Osteocyte (in vitro differentiated cells): ENCODE results near the gene ZC3H12D. TPM values are rescaled to one million over a fixed set of nuclear protein-coding genes. Genes with fewer than 3 reads are reported as not detected.

Source experiments
- DNase-seq: peaks from one replicate; pipeline ENCODE4 v3.0.0; 2021; ENCODE audit warnings: mixed read lengths; ENCODE audit not compliant: unreplicated experiment; ENCODE audit errors: extremely low spot score
- H3K27ac Mint-ChIP-seq: one replicate; pipeline ENCODE4 v1.8.0; 2021; ENCODE audit warnings: mild to moderate bottlenecking, mixed read lengths; ENCODE audit not compliant: unreplicated experiment
- H3K27me3 Mint-ChIP-seq: one replicate; pipeline ENCODE4 v1.8.0; 2021; ENCODE audit warnings: mixed read lengths; ENCODE audit not compliant: unreplicated experiment
- H3K36me3 Mint-ChIP-seq: one replicate; pipeline ENCODE4 v1.8.0; 2021; ENCODE audit warnings: mixed read lengths; ENCODE audit not compliant: unreplicated experiment
- H3K4me1 Mint-ChIP-seq: one replicate; pipeline ENCODE4 v1.8.0; 2021; ENCODE audit warnings: mixed read lengths; ENCODE audit not compliant: unreplicated experiment
- H3K4me3 Mint-ChIP-seq: one replicate; pipeline ENCODE4 v1.8.0; 2021; ENCODE audit warnings: mild to moderate bottlenecking, moderate library complexity, mixed read lengths; ENCODE audit not compliant: unreplicated experiment
- H3K9me3 Mint-ChIP-seq: one replicate; pipeline ENCODE4 v1.8.0; 2021; ENCODE audit warnings: mixed read lengths; ENCODE audit not compliant: unreplicated experiment
- CTCF ChIP-seq: fragments of 200-600 bp; sonication (generic); IDR thresholded peaks from 2 replicates; pipeline ENCODE4 v1.5.0; 2021; ENCODE audit warnings: antibody characterized with exemption, mild to moderate bottlenecking, moderate library complexity
- total RNA-seq: library from RNA; stranded (reverse); gene quantifications from 2 replicates; pipeline ENCODE4 v1.2.1, GENCODE V29; 2021

ZC3H12D gene
- total RNA-seq, 1 donor from 2014 or later: not detected

DNA sequence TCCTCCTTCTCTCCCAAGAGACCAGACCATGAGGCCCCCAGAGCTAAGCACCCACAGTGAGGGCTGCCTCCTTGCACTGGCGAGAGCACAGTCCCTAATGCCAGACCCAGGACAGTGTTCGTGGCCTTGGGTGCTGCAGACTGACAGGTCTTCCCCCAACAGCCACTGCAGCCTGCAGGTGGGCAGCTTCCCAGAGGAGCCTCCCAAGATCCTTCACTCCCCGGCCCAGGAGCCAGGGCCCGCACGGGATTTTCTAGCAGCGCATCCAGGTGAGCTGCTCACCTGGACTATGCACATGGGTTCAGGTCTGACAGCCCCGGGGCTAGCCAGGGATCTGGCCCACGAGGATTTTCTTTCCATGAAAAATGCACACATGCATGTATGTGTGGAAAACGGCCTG, 43.1 kb downstream of the ZC3H12D start:
- H3K36me3 Mint-ChIP-seq: no peaks in the 10 kb centered on the region
- no peaks in the 10 kb centered on the region for H3K9me3 Mint-ChIP-seq
- peaks cover 7% of the 10 kb centered on the region for H3K4me1 Mint-ChIP-seq
- no peaks in the 10 kb centered on the region for H3K27me3 Mint-ChIP-seq
- no peak overlapping the region for H3K4me3 Mint-ChIP-seq
- no peak for TF ChIP-seq CTCF
- no peak overlapping the region for H3K27ac Mint-ChIP-seq
- DNase-seq: no peak

DNA sequence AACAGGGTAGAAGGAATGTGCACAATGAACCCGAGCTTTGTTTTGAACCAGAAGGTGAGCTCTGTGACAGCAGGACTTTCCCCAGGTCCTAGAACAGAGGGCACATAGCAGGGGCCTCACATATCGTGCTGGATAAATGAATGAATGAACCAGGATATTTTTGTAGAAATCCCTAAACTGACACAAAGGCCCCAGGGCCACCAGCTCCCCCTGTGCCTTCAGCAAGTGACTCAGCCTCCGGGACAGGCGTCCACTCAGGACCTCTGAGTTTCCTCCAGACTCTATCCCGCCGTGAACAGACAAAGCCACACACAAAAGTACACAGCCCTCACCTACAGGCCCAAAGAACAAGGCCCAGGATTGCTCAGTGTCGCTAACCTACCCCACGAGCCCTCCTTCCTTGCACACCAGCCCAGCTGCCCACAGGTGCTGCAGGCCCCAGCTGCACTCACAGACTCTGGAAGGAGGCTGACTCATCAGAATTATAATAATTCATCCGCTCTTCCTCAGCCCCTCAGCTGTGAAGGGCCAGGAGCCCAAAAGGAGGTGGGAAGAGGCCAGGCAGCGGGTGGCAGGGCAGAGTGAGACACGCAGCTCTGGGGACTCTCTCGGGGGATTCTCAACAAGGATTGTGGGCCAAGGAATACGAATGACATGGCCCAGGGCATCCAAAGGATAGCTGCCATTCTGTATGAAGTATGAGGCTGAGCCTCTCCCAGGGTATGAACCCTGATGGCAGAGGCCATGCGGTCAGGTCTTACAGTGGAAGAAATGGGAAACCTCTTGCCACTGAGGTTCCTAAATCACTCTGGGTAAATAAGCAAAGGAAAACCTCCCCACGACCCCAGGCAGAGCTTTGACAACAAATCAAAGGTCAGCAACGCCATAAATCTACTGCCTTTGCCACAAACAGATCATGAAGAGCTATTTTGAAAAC, 43.8 kb downstream of the ZC3H12D start:
- H3K4me3 Mint-ChIP-seq: no peak overlapping the region
- no peaks in the 10 kb centered on the region for H3K36me3 Mint-ChIP-seq
- DNase-seq: no peak
- TF ChIP-seq CTCF: no peak
- no peak overlapping the region for H3K27ac Mint-ChIP-seq
- H3K27me3 Mint-ChIP-seq: no peaks in the 10 kb centered on the region
- H3K9me3 Mint-ChIP-seq: no peaks in the 10 kb centered on the region
- peaks cover 7% of the 10 kb centered on the region for H3K4me1 Mint-ChIP-seq

GRCh38 chr6:149439626-149440025, 45.2 kb downstream of the ZC3H12D start:
- TF ChIP-seq CTCF: no peak
- no peaks in the 10 kb centered on the region for H3K27me3 Mint-ChIP-seq
- H3K36me3 Mint-ChIP-seq: no peaks in the 10 kb centered on the region
- no peaks in the 10 kb centered on the region for H3K9me3 Mint-ChIP-seq
- peaks cover 7% of the 10 kb centered on the region for H3K4me1 Mint-ChIP-seq
- no peak for DNase-seq
- no peak overlapping the region for H3K4me3 Mint-ChIP-seq
- no peak overlapping the region for H3K27ac Mint-ChIP-seq

- H3K27ac Mint-ChIP-seq: no peak overlapping the region
- no peak for DNase-seq
- no peaks in the 10 kb centered on the region for H3K36me3 Mint-ChIP-seq
- H3K27me3 Mint-ChIP-seq: no peaks in the 10 kb centered on the region
- no peaks in the 10 kb centered on the region for H3K9me3 Mint-ChIP-seq
- peaks cover 7% of the 10 kb centered on the region for H3K4me1 Mint-ChIP-seq
- no peak for TF ChIP-seq CTCF
- H3K4me3 Mint-ChIP-seq: no peak overlapping the region
These were observed 46.0 kb downstream of the ZC3H12D start for GRCh38 chr6:149438855-149439254.

DNA sequence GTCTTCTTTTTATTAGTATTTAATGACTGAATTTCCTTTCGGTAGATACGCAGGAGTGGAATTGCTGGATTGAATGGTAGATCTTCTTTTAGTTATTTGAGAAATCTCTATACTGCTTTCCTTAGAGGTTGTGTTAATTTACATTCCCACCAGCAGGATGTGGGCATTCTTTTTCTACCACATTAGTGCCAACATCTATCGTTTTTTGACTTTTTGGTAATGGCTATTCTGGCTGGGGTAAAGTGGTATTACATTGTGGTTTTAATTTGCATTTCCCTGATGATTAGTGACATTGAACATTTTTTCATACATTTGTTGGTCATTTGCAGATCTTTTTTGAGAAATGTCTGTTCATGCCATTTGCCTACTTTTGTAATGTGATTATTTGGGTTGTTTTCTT, 47.6 kb downstream of the ZC3H12D start:
- H3K9me3 Mint-ChIP-seq: no peaks in the 10 kb centered on the region
- H3K36me3 Mint-ChIP-seq: no peaks in the 10 kb centered on the region
- H3K27ac Mint-ChIP-seq: no peak overlapping the region
- no peaks in the 10 kb centered on the region for H3K27me3 Mint-ChIP-seq
- no peak for DNase-seq
- TF ChIP-seq CTCF: peak; percentile 16
- peaks cover 4% of the 10 kb centered on the region for H3K4me1 Mint-ChIP-seq
- H3K4me3 Mint-ChIP-seq: no peak overlapping the region
